ENCODE data around the gene MGAT5. TPM values are rescaled to one million over a fixed set of nuclear protein-coding genes. Genes with fewer than 3 reads are reported as not detected.

MGAT5 gene
- total RNA-seq, 1 experiment from 2014 or later, result 52.4 TPM

DNA sequence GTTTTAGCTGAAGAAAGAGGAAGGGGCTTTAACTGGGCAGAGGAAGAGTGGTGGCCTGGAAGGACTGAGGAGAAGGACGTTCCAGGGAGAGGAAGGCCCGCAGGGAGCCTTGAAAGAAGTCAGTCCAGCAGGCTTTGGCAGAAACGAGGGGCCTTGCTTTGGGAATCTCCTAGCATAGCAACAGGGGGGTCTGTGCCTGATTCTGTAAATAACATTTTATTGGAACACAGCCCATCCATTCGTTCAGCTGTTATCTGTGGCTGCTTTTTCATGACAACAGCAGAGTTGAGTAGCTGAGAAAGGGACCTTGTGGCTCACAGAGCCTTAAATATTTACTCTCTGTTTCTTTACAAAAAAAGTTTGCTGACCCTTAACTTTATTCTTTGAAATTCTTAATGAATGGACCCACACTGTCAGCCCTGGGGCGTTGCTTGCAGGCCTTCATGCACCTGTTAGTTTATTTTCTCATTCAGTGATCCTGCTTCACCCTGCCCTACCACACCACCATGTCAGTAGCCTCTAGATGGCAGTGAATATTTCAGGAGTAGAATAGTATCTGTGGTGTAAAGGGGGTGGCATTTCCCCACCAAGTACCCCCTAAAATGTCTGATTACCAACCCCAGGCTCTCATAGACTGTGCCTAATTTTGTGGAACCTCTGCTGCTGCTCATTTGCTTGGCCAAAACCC, 61.0 kb downstream of the MGAT5 start (continued):
- TF ChIP-seq, protein P1, sequence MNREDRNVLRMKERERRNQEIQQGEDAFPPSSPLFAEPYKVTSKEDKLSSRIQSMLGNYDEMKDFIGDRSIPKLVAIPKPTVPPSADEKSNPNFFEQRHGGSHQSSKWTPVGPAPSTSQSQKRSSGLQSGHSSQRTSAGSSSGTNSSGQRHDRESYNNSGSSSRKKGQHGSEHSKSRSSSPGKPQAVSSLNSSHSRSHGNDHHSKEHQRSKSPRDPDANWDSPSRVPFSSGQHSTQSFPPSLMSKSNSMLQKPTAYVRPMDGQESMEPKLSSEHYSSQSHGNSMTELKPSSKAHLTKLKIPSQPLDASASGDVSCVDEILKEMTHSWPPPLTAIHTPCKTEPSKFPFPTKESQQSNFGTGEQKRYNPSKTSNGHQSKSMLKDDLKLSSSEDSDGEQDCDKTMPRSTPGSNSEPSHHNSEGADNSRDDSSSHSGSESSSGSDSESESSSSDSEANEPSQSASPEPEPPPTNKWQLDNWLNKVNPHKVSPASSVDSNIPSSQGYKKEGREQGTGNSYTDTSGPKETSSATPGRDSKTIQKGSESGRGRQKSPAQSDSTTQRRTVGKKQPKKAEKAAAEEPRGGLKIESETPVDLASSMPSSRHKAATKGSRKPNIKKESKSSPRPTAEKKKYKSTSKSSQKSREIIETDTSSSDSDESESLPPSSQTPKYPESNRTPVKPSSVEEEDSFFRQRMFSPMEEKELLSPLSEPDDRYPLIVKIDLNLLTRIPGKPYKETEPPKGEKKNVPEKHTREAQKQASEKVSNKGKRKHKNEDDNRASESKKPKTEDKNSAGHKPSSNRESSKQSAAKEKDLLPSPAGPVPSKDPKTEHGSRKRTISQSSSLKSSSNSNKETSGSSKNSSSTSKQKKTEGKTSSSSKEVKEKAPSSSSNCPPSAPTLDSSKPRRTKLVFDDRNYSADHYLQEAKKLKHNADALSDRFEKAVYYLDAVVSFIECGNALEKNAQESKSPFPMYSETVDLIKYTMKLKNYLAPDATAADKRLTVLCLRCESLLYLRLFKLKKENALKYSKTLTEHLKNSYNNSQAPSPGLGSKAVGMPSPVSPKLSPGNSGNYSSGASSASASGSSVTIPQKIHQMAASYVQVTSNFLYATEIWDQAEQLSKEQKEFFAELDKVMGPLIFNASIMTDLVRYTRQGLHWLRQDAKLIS (CRISPR knock-in tag; IDR thresholded peaks at IDR 0.05; ENCODE audit: borderline replicate concordance), result no peak
- TF ChIP-seq NR3C1 (CRISPR knock-in tag; conservative IDR thresholded peaks at IDR 0.05; ENCODE audit: low read depth) (no peak), ZNF396 (CRISPR knock-in tag; IDR thresholded peaks at IDR 0.05; ENCODE audit: borderline replicate concordance) (no peak), GTF2I (CRISPR knock-in tag; conservative IDR thresholded peaks at IDR 0.05) (no peak), ZNF138 (CRISPR knock-in tag; conservative IDR thresholded peaks at IDR 0.05) (no peak), IRF2 (CRISPR knock-in tag; IDR thresholded peaks at IDR 0.05; ENCODE audit: borderline replicate concordance, low read depth) (no peak), ATF1 (CRISPR knock-in tag; IDR thresholded peaks at IDR 0.05) (no peak), MXD4 (CRISPR knock-in tag; IDR thresholded peaks at IDR 0.05; ENCODE audit: borderline replicate concordance) (no peak), GABPB1 (CRISPR knock-in tag; IDR thresholded peaks at IDR 0.05) (no peak), CBFB (CRISPR knock-in tag; IDR thresholded peaks at IDR 0.05; ENCODE audit: low read depth) (no peak)
- TF ChIP-seq, protein P2, sequence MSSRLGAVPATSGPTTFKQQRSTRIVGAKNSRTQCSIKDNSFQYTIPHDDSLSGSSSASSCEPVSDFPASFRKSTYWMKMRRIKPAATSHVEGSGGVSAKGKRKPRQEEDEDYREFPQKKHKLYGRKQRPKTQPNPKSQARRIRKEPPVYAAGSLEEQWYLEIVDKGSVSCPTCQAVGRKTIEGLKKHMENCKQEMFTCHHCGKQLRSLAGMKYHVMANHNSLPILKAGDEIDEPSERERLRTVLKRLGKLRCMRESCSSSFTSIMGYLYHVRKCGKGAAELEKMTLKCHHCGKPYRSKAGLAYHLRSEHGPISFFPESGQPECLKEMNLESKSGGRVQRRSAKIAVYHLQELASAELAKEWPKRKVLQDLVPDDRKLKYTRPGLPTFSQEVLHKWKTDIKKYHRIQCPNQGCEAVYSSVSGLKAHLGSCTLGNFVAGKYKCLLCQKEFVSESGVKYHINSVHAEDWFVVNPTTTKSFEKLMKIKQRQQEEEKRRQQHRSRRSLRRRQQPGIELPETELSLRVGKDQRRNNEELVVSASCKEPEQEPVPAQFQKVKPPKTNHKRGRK (CRISPR knock-in tag; IDR thresholded peaks at IDR 0.05; ENCODE audit: borderline replicate concordance), result no peak
- TF ChIP-seq, protein P3, sequence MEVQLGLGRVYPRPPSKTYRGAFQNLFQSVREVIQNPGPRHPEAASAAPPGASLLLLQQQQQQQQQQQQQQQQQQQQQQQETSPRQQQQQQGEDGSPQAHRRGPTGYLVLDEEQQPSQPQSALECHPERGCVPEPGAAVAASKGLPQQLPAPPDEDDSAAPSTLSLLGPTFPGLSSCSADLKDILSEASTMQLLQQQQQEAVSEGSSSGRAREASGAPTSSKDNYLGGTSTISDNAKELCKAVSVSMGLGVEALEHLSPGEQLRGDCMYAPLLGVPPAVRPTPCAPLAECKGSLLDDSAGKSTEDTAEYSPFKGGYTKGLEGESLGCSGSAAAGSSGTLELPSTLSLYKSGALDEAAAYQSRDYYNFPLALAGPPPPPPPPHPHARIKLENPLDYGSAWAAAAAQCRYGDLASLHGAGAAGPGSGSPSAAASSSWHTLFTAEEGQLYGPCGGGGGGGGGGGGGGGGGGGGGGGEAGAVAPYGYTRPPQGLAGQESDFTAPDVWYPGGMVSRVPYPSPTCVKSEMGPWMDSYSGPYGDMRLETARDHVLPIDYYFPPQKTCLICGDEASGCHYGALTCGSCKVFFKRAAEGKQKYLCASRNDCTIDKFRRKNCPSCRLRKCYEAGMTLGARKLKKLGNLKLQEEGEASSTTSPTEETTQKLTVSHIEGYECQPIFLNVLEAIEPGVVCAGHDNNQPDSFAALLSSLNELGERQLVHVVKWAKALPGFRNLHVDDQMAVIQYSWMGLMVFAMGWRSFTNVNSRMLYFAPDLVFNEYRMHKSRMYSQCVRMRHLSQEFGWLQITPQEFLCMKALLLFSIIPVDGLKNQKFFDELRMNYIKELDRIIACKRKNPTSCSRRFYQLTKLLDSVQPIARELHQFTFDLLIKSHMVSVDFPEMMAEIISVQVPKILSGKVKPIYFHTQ (CRISPR knock-in tag; IDR thresholded peaks at IDR 0.05), result no peak
- TF ChIP-seq, protein P4, sequence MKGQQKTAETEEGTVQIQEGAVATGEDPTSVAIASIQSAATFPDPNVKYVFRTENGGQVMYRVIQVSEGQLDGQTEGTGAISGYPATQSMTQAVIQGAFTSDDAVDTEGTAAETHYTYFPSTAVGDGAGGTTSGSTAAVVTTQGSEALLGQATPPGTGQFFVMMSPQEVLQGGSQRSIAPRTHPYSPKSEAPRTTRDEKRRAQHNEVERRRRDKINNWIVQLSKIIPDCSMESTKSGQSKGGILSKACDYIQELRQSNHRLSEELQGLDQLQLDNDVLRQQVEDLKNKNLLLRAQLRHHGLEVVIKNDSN (CRISPR knock-in tag; IDR thresholded peaks at IDR 0.05), result no peak

DNA sequence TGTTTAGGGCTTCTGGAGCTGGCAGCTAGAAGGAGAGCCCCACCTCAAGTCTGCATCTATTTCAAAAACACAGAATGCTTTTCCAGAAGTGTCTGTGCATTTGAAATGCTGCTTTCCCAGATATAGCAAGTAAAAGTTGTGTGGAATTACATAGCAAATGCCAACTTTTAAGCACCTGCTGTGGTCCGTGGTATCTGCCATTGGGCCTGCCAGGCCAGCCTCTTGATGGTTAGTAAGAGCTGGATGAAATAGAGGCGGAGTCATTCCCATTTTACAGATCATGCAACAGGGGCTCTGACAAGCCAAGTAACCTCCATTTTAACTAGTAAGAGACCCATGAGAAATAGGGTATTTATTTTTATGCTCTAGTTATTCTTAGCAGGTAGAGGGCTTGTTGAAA, 61.6 kb downstream of the MGAT5 start:
- TF ChIP-seq SOX15 (CRISPR knock-in tag; IDR thresholded peaks at IDR 0.05), result no peak
- TF ChIP-seq, protein P5, sequence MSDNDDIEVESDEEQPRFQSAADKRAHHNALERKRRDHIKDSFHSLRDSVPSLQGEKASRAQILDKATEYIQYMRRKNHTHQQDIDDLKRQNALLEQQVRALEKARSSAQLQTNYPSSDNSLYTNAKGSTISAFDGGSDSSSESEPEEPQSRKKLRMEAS (CRISPR knock-in tag; IDR thresholded peaks at IDR 0.05), result no peak
- TF ChIP-seq, protein P6, sequence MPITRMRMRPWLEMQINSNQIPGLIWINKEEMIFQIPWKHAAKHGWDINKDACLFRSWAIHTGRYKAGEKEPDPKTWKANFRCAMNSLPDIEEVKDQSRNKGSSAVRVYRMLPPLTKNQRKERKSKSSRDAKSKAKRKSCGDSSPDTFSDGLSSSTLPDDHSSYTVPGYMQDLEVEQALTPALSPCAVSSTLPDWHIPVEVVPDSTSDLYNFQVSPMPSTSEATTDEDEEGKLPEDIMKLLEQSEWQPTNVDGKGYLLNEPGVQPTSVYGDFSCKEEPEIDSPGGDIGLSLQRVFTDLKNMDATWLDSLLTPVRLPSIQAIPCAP (CRISPR knock-in tag; IDR thresholded peaks at IDR 0.05), result no peak
- H3K4me1 Mint-ChIP-seq, result peaks cover 30% of the 10 kb centered on the region
- H3K9me3 Mint-ChIP-seq, result no peaks in the 10 kb centered on the region
- H3K27ac Mint-ChIP-seq, result no peak overlapping the region
- no peaks in the 10 kb centered on the region for H3K27me3 Mint-ChIP-seq (ENCODE audit: low read depth)
- DNase-seq (ENCODE audit: low spot score) (no peak), ATAC-seq (no peak)
- peaks cover 12% of the 10 kb centered on the region for H3K36me3 Mint-ChIP-seq
- POLR2A ChIA-PET, result no interaction called here
- CTCF ChIA-PET, result no interaction called here
- H3K4me3 Mint-ChIP-seq, result no peak overlapping the region
